UCSD-AML1 (cell line): ENCODE measurements around the gene CBR3.
"Not testable (repeated sequence)": the region's sequence is repeated elsewhere in the genome, so short reads cannot be mapped to it uniquely, and the experiment has no call there.

Experiments used
- DNase-seq: peaks from one replicate; lab custom pipeline; 2025; ENCODE audit not compliant: unreplicated experiment; lab: John Stamatoyannopoulos, UW

The CBR3 gene

GRCh38 chr21:36134803-36135390 lies at the start of gene CBR3:
CBR3 (plus strand) TSS chr21:36135079; CDS start chr21:36135193, 114 bp downstream.
- DNase-seq, result no peak

- no peak for DNase-seq
Observed at GRCh38 chr21:36087362-36088138, 47.3 kb upstream of the CBR3 start.

GRCh38 chr21:36089946-36090345 lies 44.9 kb upstream of the CBR3 start:
- DNase-seq, result no peak

GRCh38 chr21:36092681-36093080 lies 42.2 kb upstream of the CBR3 start:
- DNase-seq, result no peak

- DNase-seq, result no peak
Observed at GRCh38 chr21:36093512-36093911, 41.4 kb upstream of the CBR3 start.

- DNase-seq, result no peak
Observed at GRCh38 chr21:36096398-36097290, 38.2 kb upstream of the CBR3 start.

GRCh38 chr21:36097427-36098181 lies 37.3 kb upstream of the CBR3 start:
- DNase-seq, result no peak

GRCh38 chr21:36098182-36098532 lies 36.7 kb upstream of the CBR3 start:
- DNase-seq, result no peak

- no peak for DNase-seq
Observed at GRCh38 chr21:36099000-36099399, 35.9 kb upstream of the CBR3 start.

GRCh38 chr21:36099695-36100211 lies 35.1 kb upstream of the CBR3 start:
- DNase-seq, result not testable (repeated sequence)

- DNase-seq, result no peak
Observed at GRCh38 chr21:36100971-36101641, 33.8 kb upstream of the CBR3 start.

- DNase-seq, result no peak
Observed at GRCh38 chr21:36103434-36103833, 31.4 kb upstream of the CBR3 start.

- DNase-seq, result no peak
Observed at GRCh38 chr21:36104317-36105300, 30.3 kb upstream of the CBR3 start.

- DNase-seq, result no peak
Observed at GRCh38 chr21:36105327-36105842, 29.5 kb upstream of the CBR3 start.

GRCh38 chr21:36109868-36110267 lies 25.0 kb upstream of the CBR3 start:
- DNase-seq, result no peak

GRCh38 chr21:36111238-36111637 lies 23.6 kb upstream of the CBR3 start:
- no peak for DNase-seq

GRCh38 chr21:36113647-36114428 lies 21.0 kb upstream of the CBR3 start:
- DNase-seq, result peak; percentile 37

GRCh38 chr21:36115138-36115730 lies 19.6 kb upstream of the CBR3 start:
- no peak for DNase-seq
